Liver (tissue), 9 donors: Measurements from ENCODE around the gene SLC15A2. TPM values are rescaled to one million over a fixed set of nuclear protein-coding genes. Genes with fewer than 3 reads are reported as not detected.

Experiments used
- DNase-seq: peaks from one replicate; pipeline ENCODE4 v3.0.0-alpha.2; 2017; ENCODE audit warnings: low spot score
- H3K27ac ChIP-seq, 2 donors: one replicate each; pipeline ENCODE4 v1.7.0; 2013; ENCODE audit warnings: inconsistent platforms in 2 of 2, low read length in 2 of 2, control low read depth in 1 of 2, low read depth in 1 of 2, mild to moderate bottlenecking in 1 of 2
- H3K27me3 ChIP-seq, 4 donors: one replicate each; pipeline versions ENCODE4 v1.6.1 to v1.7.0; 2013; ENCODE audit warnings: low read length in 3 of 4, inconsistent platforms in 1 of 4, mild to moderate bottlenecking in 1 of 4, moderate library complexity in 1 of 4; ENCODE audit not compliant: control insufficient read depth in 4 of 4, insufficient read depth in 4 of 4
- H3K36me3 ChIP-seq, 4 donors: one replicate each; pipeline versions ENCODE4 v1.6.1 to v1.7.0; 2013; ENCODE audit warnings: low read length in 3 of 4, mild to moderate bottlenecking in 3 of 4, low read depth in 1 of 4, moderate library complexity in 1 of 4; ENCODE audit not compliant: control insufficient read depth in 4 of 4, insufficient read depth in 3 of 4
- H3K4me1 ChIP-seq, 4 donors: one replicate each; pipeline versions ENCODE4 v1.6.1 to v1.7.0; 2013; ENCODE audit warnings: low read length in 3 of 4, mild to moderate bottlenecking in 3 of 4, moderate library complexity in 1 of 4; ENCODE audit not compliant: control insufficient read depth in 4 of 4, insufficient read depth in 4 of 4
- H3K4me3 ChIP-seq, 3 donors: one replicate each; pipeline versions ENCODE4 v1.6.1 to v1.7.0; 2013; ENCODE audit warnings: low read length in 3 of 3, control low read depth in 1 of 3, low read depth in 1 of 3, mild to moderate bottlenecking in 1 of 3
- H3K9ac ChIP-seq, 2 donors: one replicate each; pipeline ENCODE4 v1.7.0; 2013; ENCODE audit warnings: low read length in 2 of 2, mild to moderate bottlenecking in 2 of 2, moderate library complexity in 2 of 2, control low read depth in 1 of 2, low read depth in 1 of 2
- H3K9me3 ChIP-seq, 4 donors: one replicate each; pipeline versions ENCODE4 v1.6.1 to v1.7.0; 2013; ENCODE audit warnings: low read length in 3 of 4; ENCODE audit not compliant: control insufficient read depth in 4 of 4
- FOXA1 ChIP-seq: IDR thresholded peaks from 2 replicates; pipeline ENCODE4 v1.6.1; 2016; ENCODE audit warnings: antibody characterized with exemption
- FOXA2 ChIP-seq: IDR thresholded peaks from 2 replicates; pipeline ENCODE4 v1.6.1; 2016; ENCODE audit warnings: antibody characterized with exemption
- GABPA ChIP-seq, 2 donors: IDR thresholded peaks in 1 of 2; conservative IDR thresholded peaks in 1 of 2; 2 replicates each; pipeline ENCODE4 v1.6.1; 2016; ENCODE audit warnings: antibody characterized with exemption in 2 of 2, mild to moderate bottlenecking in 1 of 2, moderate library complexity in 1 of 2
- HNF4A ChIP-seq, 2 donors: conservative IDR thresholded peaks; 2 replicates each; pipeline ENCODE4 v1.6.1; 2016; ENCODE audit warnings: antibody characterized with exemption in 2 of 2, mild to moderate bottlenecking in 2 of 2
- HNF4G ChIP-seq: IDR thresholded peaks from 2 replicates; pipeline ENCODE4 v1.6.1; 2016; ENCODE audit warnings: antibody characterized with exemption
- JUND ChIP-seq, 2 donors: IDR thresholded peaks; 2 replicates each; pipeline ENCODE4 v1.6.1; 2016; ENCODE audit warnings: antibody characterized with exemption in 2 of 2
- NR2F2 ChIP-seq: IDR thresholded peaks from 2 replicates; pipeline ENCODE4 v1.6.1; 2016; ENCODE audit warnings: antibody characterized with exemption
- RXRA ChIP-seq, 2 donors: IDR thresholded peaks; 2 replicates each; pipeline ENCODE4 v1.6.1; 2017 to 2018; ENCODE audit warnings: antibody characterized with exemption in 2 of 2, mild to moderate bottlenecking in 1 of 2
- SP1 ChIP-seq: IDR thresholded peaks from 2 replicates; pipeline ENCODE4 v1.6.1; 2018; ENCODE audit warnings: antibody characterized with exemption, mild to moderate bottlenecking
- TAF1 ChIP-seq: conservative IDR thresholded peaks from 2 replicates; pipeline ENCODE4 v1.6.1; 2016; ENCODE audit warnings: antibody characterized with exemption, mild to moderate bottlenecking
- YY1 ChIP-seq: IDR thresholded peaks from 2 replicates; pipeline ENCODE4 v1.6.1; 2016; ENCODE audit warnings: antibody characterized with exemption, mild to moderate bottlenecking
- polyA plus RNA-seq, 2 donors: library from polyadenylated mRNA; stranded (reverse) in 1 of 2; unstranded in 1 of 2; fragments of 200-250 nt in 1 of 2; fragments of >200 nt in 1 of 2; fragmentation: Nextera tagmentation in 1 of 2; extraction: Ambion mirVana in 1 of 2; gene quantifications; one replicate each; pipeline versions ENCODE4 v1.2.1 to v1.2.3, GENCODE V29; 2013 to 2015
- total RNA-seq, 2 donors: library from RNA; depleted of rRNA; stranded (reverse); fragments of >200 nt; gene quantifications; one replicate each; pipeline ENCODE4 v1.2.3, GENCODE V29; 2014
- TF ChIP-seq, protein P1 (sequence below): IDR thresholded peaks from 2 replicates; pipeline ENCODE4 v1.6.1; 2016; ENCODE audit warnings: antibody characterized with exemption
- TF ChIP-seq, protein P2 (sequence below): fragments of 150-350 bp; IDR thresholded peaks from 2 replicates; pipeline ENCODE4 v1.5.1; 2017; ENCODE audit warnings: improper control_type of control experiment, low read depth, low read length; ENCODE audit not compliant: missing input control
- TF ChIP-seq, protein P3 (sequence below): IDR thresholded peaks from 2 replicates; pipeline ENCODE4 v1.6.1; 2016; ENCODE audit warnings: antibody characterized with exemption, mild to moderate bottlenecking
- TF ChIP-seq, protein P4 (sequence below): IDR thresholded peaks from 2 replicates; pipeline ENCODE4 v1.6.1; 2016; ENCODE audit warnings: antibody characterized with exemption
- donor health status: healthy.
- donor health status: healthy.
- donor health status: healthy.
- donor health status: healthy.
- donor health status: healthy.

SLC15A2 gene
- total and polyA plus RNA-seq, 4 donors, result 0.20 to 2.3 (median 0.56) TPM

- TF ChIP-seq JUND (IDR thresholded peaks at IDR 0.05) (no peak), HNF4A (conservative IDR thresholded peaks at IDR 0.05) (no peak), SP1 (no peak), FOXA1 (no peak), NR2F2 (no peak), FOXA2 (no peak), YY1 (no peak), RXRA (IDR thresholded peaks at IDR 0.05) (no peak), TAF1 (no peak), GABPA (IDR thresholded peaks at IDR 0.05 in 1 of 2, conservative IDR thresholded peaks at IDR 0.05 in 1 of 2) (no peak), HNF4G (no peak)
- TF ChIP-seq, protein P1, sequence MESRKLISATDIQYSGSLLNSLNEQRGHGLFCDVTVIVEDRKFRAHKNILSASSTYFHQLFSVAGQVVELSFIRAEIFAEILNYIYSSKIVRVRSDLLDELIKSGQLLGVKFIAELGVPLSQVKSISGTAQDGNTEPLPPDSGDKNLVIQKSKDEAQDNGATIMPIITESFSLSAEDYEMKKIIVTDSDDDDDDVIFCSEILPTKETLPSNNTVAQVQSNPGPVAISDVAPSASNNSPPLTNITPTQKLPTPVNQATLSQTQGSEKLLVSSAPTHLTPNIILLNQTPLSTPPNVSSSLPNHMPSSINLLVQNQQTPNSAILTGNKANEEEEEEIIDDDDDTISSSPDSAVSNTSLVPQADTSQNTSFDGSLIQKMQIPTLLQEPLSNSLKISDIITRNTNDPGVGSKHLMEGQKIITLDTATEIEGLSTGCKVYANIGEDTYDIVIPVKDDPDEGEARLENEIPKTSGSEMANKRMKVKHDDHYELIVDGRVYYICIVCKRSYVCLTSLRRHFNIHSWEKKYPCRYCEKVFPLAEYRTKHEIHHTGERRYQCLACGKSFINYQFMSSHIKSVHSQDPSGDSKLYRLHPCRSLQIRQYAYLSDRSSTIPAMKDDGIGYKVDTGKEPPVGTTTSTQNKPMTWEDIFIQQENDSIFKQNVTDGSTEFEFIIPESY, result no peak
- TF ChIP-seq, protein P2, sequence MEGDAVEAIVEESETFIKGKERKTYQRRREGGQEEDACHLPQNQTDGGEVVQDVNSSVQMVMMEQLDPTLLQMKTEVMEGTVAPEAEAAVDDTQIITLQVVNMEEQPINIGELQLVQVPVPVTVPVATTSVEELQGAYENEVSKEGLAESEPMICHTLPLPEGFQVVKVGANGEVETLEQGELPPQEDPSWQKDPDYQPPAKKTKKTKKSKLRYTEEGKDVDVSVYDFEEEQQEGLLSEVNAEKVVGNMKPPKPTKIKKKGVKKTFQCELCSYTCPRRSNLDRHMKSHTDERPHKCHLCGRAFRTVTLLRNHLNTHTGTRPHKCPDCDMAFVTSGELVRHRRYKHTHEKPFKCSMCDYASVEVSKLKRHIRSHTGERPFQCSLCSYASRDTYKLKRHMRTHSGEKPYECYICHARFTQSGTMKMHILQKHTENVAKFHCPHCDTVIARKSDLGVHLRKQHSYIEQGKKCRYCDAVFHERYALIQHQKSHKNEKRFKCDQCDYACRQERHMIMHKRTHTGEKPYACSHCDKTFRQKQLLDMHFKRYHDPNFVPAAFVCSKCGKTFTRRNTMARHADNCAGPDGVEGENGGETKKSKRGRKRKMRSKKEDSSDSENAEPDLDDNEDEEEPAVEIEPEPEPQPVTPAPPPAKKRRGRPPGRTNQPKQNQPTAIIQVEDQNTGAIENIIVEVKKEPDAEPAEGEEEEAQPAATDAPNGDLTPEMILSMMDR, result no peak
- TF ChIP-seq, protein P3, sequence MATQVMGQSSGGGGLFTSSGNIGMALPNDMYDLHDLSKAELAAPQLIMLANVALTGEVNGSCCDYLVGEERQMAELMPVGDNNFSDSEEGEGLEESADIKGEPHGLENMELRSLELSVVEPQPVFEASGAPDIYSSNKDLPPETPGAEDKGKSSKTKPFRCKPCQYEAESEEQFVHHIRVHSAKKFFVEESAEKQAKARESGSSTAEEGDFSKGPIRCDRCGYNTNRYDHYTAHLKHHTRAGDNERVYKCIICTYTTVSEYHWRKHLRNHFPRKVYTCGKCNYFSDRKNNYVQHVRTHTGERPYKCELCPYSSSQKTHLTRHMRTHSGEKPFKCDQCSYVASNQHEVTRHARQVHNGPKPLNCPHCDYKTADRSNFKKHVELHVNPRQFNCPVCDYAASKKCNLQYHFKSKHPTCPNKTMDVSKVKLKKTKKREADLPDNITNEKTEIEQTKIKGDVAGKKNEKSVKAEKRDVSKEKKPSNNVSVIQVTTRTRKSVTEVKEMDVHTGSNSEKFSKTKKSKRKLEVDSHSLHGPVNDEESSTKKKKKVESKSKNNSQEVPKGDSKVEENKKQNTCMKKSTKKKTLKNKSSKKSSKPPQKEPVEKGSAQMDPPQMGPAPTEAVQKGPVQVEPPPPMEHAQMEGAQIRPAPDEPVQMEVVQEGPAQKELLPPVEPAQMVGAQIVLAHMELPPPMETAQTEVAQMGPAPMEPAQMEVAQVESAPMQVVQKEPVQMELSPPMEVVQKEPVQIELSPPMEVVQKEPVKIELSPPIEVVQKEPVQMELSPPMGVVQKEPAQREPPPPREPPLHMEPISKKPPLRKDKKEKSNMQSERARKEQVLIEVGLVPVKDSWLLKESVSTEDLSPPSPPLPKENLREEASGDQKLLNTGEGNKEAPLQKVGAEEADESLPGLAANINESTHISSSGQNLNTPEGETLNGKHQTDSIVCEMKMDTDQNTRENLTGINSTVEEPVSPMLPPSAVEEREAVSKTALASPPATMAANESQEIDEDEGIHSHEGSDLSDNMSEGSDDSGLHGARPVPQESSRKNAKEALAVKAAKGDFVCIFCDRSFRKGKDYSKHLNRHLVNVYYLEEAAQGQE, result no peak
- TF ChIP-seq, protein P4, sequence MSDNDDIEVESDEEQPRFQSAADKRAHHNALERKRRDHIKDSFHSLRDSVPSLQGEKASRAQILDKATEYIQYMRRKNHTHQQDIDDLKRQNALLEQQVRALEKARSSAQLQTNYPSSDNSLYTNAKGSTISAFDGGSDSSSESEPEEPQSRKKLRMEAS, result no peak
- H3K4me3 ChIP-seq, result no peak overlapping the region
- H3K27ac ChIP-seq, result no peak overlapping the region
- no peak overlapping the region for H3K9ac ChIP-seq
- no peaks in the 10 kb centered on the region for H3K9me3 ChIP-seq
- H3K4me1 ChIP-seq, result peaks cover 0 to 4% (median 0%) of the 10 kb centered on the region in 4 donors
- no peak for DNase-seq
- no peaks in the 10 kb centered on the region for H3K36me3 ChIP-seq
- no peaks in the 10 kb centered on the region for H3K27me3 ChIP-seq
Measured at GRCh38 chr3:121895736-121896135, 1.5 kb downstream of the SLC15A2 start.

- Histone ChIP-seq H3K4me3 (no peak overlapping the region), H3K9me3 (no peaks in the 10 kb centered on the region), H3K4me1 (peaks cover 0 to 4% (median 0%) of the 10 kb centered on the region in 4 donors), H3K36me3 (no peaks in the 10 kb centered on the region), H3K27ac (no peak overlapping the region), H3K9ac (no peak overlapping the region), H3K27me3 (no peaks in the 10 kb centered on the region)
- TF ChIP-seq, protein P1, result no peak
- TF ChIP-seq FOXA1 (no peak), FOXA2 (no peak), NR2F2 (no peak), GABPA (IDR thresholded peaks at IDR 0.05 in 1 of 2, conservative IDR thresholded peaks at IDR 0.05 in 1 of 2) (no peak), HNF4A (conservative IDR thresholded peaks at IDR 0.05) (no peak)
- TF ChIP-seq, protein P4, result no peak
- DNase-seq, result no peak
Measured at GRCh38 chr3:121896823-121897222, 2.6 kb downstream of the SLC15A2 start.
